ENCODE results near the gene SLC4A5. TPM values are rescaled to one million over a fixed set of nuclear protein-coding genes. Genes with fewer than 3 reads are reported as not detected.
A peak's percentile ranks its signal among the peaks of the same experiment; 100 is the strongest.

The SLC4A5 gene
- total RNA-seq, 4 donors from 2014 or later: 18.3 to 94.5 (median 59.8) TPM

- peak; percentile 49 to 65 for DNase-seq
- TF ChIP-seq POLR2A (IDR thresholded peaks at IDR 0.05) (no peak), CTCF (IDR thresholded peaks at IDR 0.05) (no peak)
- Histone ChIP-seq H3K4me3 (replicated peaks in 1 of 3) (no peak overlapping the region), H3K9me3 (no peaks in the 10 kb centered on the region), H3K27ac (peak overlapping the region in 2 of 3 donors; percentile 18 to 35), H3K27me3 (no peaks in the 10 kb centered on the region), H3K4me1 (peaks cover 9 to 33% of the 10 kb centered on the region in 2 donors), H3K36me3 (no peaks in the 10 kb centered on the region)
- 40 to 43% methylated on average over 1 of the region's 1 CpG for WGBS, 2 donors
- intact Hi-C loops (cut with DNase I): no loop called here
These were observed 68.0 kb downstream of the SLC4A5 start for GRCh38 chr2:74275228-74275627.

- intact Hi-C loops (cut with DNase I): no loop called here
- no peak for DNase-seq
- no peak for TF ChIP-seq POLR2A (IDR thresholded peaks at IDR 0.05)
- TF ChIP-seq CTCF (IDR thresholded peaks at IDR 0.05): no peak
- Histone ChIP-seq H3K9me3 (no peaks in the 10 kb centered on the region), H3K27ac (peak overlapping the region in 2 of 3 donors; percentile 9 to 46), H3K4me3 (replicated peaks in 1 of 3) (no peak overlapping the region), H3K36me3 (no peaks in the 10 kb centered on the region), H3K4me1 (peaks cover 12 to 25% of the 10 kb centered on the region in 2 donors), H3K27me3 (no peaks in the 10 kb centered on the region)
- WGBS, 2 donors: 100% methylated on average over 1 of the region's 1 CpG
These were observed 73.5 kb downstream of the SLC4A5 start for GRCh38 chr2:74269667-74270066.

GRCh38 chr2:74267068-74267467 is 76.1 kb downstream of the SLC4A5 start:
- 34% methylated on average over 4 of the region's 4 CpGs for WGBS, 2 donors
- TF ChIP-seq POLR2A (IDR thresholded peaks at IDR 0.05): no peak
- peak in 5 of 6 experiments; percentile 54 to 87 (median 72) for TF ChIP-seq CTCF (IDR thresholded peaks at IDR 0.05)
- peak; percentile 57 to 58 for DNase-seq

GRCh38 chr2:74264281-74264680 is 78.9 kb downstream of the SLC4A5 start:
- DNase-seq: no peak
- Histone ChIP-seq H3K4me1 (peaks cover 4 to 6% of the 10 kb centered on the region in 2 donors), H3K27ac (no peak overlapping the region), H3K9me3 (no peaks in the 10 kb centered on the region), H3K4me3 (replicated peaks in 1 of 3) (no peak overlapping the region), H3K36me3 (peaks cover 0 to 4% of the 10 kb centered on the region in 2 donors), H3K27me3 (no peaks in the 10 kb centered on the region)
- TF ChIP-seq CTCF (IDR thresholded peaks at IDR 0.05) (no peak), POLR2A (IDR thresholded peaks at IDR 0.05) (no peak)
- intact Hi-C loops (cut with DNase I): no loop called here
- 65 to 73% methylated on average over 1 of the region's 1 CpG for WGBS, 2 donors

More at GRCh38 chr2:74267068-74267467, 76.1 kb downstream of the SLC4A5 start:
- intact Hi-C loops (cut with DNase I): no loop called here
- Histone ChIP-seq H3K4me3 (replicated peaks in 1 of 3) (no peak overlapping the region), H3K36me3 (no peaks in the 10 kb centered on the region), H3K27me3 (no peaks in the 10 kb centered on the region), H3K9me3 (no peaks in the 10 kb centered on the region), H3K4me1 (peaks cover 6 to 20% of the 10 kb centered on the region in 2 donors), H3K27ac (no peak overlapping the region)

GRCh38 chr2:74262681-74263080 is 80.5 kb downstream of the SLC4A5 start:
- peaks cover 4 to 6% of the 10 kb centered on the region in 2 donors for H3K4me1 ChIP-seq
- WGBS, 2 donors: 95 to 96% methylated on average over 6 of the region's 6 CpGs
- TF ChIP-seq POLR2A (IDR thresholded peaks at IDR 0.05) (no peak), CTCF (IDR thresholded peaks at IDR 0.05) (no peak)
- DNase-seq: no peak
- intact Hi-C loops (cut with DNase I): no loop called here
- no peaks in the 10 kb centered on the region for H3K9me3 ChIP-seq
- peaks cover 0 to 4% of the 10 kb centered on the region in 2 donors for H3K36me3 ChIP-seq
- no peak overlapping the region for H3K27ac ChIP-seq
- H3K27me3 ChIP-seq: no peaks in the 10 kb centered on the region
- H3K4me3 ChIP-seq (replicated peaks in 1 of 3): no peak overlapping the region

All from thyroid gland (tissue), 4 donors.